Stimulated activated CD4-positive, alpha-beta T cell treated with anti-CD3 and anti-CD28 coated beads, Interleukin-15, amount 100 ng/mL, for 24 hours (primary cell): ENCODE measurements around the gene CYB561.

Experiments used
- DNase-seq: peaks from one replicate; pipeline ENCODE4 v3.0.0-alpha.2; 2020

Gene CYB561

GRCh38 chr17:63405741-63406261 lies 40.3 kb downstream of the CYB561 start:
- no peak for DNase-seq

GRCh38 chr17:63405020-63405419 lies 41.1 kb downstream of the CYB561 start:
- DNase-seq: no peak

DNA sequence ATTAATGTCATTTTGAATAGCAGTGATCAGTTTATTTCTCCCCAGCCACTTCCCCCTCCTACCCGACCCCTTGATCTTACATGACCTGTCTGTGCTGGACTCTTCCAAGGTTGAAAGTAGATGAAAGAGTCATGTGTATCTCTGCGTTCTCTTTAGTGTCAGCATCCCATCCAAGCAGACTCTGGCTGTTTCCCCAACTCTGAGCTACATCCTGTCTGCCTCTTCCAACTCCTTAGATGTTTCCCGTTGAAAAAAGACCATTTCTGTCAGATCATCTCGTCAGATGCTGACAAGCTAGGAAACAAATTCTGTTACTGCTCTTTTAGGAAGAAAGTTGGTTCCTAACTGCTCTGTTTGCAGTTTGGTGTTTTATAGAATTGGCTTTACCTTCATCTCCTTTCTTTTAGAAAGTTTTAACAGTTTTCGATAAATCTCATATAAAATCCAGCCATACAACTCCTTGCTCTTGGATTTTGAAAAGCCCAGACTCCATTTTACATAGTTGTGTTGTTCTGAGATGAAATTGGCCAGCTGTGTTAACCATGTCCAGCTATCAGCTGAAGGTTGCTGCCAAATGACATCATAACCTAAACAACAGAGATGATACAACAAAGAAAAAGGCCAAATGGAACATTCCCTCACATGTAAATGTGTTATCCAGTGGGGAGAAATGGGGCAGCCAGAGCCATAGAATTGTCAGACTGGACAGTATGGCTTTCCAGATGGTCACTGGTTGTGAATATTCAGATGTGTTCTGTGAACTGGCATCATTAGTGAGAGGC lies 43.5 kb downstream of the CYB561 start:
- no peak for DNase-seq

- no peak for DNase-seq
These were observed 46.2 kb downstream of the CYB561 start for GRCh38 chr17:63399856-63400255.

DNA sequence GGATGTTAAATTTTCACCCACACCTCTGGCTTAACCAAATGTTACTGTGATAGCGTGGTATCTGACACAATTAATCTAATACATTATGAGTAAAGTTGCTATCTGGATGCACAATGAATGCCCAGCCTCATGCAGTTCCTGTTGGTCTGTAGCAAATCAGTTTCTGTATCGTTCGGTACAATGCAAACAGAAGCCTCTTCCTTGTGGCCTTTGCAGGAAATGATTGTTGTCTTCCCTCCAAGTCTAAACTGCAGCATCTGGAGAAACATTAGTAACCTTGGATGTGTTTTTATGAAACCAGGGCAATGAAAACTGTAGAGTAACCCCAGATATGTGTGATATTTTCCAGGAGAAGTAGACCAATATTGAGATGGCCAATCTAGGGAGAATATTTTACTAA lies 46.8 kb downstream of the CYB561 start:
- DNase-seq: no peak

DNA sequence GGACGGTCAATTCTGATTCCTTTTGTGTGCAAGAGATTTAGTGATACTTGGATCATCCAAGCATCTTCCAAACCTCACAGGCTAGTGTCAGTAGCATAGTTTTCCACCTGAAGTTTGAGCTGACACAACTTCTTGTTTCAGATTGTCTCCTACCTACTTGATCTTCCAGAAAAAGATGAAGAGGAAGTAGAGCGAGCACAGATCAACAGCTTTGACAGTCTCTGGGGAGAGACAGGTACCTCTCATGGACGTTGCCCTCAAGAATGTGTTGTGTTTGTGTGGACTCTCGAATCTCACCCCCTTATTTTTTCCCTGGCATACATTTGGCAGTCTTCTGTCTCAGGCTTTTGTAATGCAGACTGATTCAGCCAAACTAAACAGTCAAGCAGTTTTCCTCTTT lies 47.4 kb downstream of the CYB561 start:
- DNase-seq: no peak

DNA sequence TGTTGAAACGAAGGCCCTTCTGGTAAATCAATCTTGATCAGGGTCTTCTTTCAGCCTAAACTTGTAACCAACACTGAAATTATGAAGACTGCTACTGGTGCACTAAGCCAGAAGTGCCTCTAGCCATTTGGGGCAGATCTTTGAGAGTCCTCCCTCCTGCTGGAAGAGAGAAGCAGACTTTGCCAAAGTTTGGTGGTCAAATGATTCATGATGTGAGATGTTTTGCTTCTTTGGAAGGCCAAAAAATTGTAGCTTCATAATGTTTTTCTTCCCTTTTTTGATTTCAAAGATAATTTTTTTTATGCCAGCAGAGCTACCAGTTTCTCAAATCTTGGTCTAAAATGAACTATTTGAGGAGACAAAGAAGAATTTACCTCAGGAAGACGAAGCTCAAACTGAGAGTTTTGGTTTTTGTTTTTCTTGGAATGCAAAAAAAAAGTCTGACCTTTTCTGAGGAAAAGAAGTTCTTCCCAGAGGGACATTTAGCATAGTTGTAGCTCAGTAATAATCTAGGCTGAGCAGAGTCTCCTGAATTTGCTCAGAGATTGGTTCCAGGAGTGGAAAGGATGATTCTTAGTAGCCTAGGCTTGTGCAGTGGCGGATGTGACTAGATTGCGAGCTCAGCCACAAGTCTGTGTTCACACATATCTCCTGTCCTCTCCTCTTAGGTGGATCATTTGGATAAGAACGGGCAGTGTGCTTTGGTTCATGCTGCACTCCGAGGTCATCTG lies 50.9 kb downstream of the CYB561 start:
- DNase-seq: no peak

DNA sequence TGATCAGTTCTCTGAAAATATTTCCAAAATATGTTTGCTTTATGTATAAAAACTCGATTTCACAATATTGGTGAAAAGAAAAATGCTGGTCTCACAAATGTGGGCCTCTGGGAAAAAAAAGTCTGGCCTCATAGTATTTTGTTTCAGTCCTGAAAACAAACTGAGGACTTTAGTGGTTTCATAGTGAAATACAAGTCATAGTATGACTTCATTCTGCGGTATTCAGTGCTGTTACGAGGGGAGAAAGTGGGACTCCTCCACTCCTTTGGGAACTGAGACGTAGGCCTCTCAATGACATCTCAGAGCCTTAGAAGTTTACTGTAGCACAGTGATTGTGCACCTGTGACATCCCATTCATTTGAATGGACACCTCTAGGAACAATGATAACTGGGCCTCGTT lies 56.0 kb downstream of the CYB561 start:
- DNase-seq: no peak

DNA sequence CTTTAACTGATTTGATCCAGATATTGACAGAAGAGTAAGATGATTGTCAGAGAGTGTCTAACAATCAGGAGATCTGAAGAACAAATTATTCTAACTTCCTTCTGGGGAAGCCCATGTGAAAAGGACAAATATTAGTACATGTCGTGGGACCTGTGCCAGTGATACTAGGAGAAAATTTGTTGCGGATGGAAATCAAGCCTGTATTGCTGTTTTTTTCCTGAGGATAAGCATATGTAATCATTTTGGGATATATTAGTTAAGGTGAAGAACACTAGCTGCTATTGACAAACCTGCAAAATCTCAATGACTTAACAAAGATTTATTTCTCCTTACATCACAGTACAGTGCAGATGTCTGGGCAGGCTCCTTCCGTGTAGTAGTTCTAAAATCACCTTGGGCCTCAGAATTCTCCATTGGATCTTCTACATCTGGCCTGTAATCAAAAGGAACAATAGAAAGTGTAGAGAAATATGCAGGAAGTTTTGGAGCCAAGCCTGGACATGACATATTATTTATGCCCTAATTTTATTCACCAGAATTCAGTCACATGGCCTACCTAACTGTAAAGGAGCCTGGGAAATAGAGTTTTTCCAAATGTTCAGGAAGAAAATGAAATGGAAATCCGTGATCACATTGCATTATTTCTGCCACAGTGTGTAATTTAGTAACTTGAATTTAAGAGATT lies 58.3 kb downstream of the CYB561 start:
- no peak for DNase-seq

GRCh38 chr17:63382826-63383225 lies 63.3 kb downstream of the CYB561 start:
- no peak for DNase-seq
